Fibroblast of peridontal ligament (primary cell): Measurements from ENCODE around the gene C22orf39.

Experiments used
- DNase-seq: peaks from one replicate; pipeline ENCODE4 v3.0.0-alpha.2; 2010; ENCODE audit errors: extremely low read depth

C22orf39 gene

GRCh38 chr22:19447330-19448075 lies at the start of gene C22orf39:
C22orf39 (minus strand) TSS chr22:19447711; CDS start chr22:19447688, 23 bp downstream.
- peak; percentile 92 for DNase-seq

GRCh38 chr22:19497245-19497644 lies 49.7 kb upstream of the C22orf39 start:
- DNase-seq, result peak; percentile 75

- no peak for DNase-seq
Measured at GRCh38 chr22:19496324-19496630, 48.8 kb upstream of the C22orf39 start.

- peak; percentile 49 for DNase-seq
Measured at GRCh38 chr22:19495562-19496323, 48.2 kb upstream of the C22orf39 start.

- no peak for DNase-seq
Measured at GRCh38 chr22:19494676-19495173, 47.2 kb upstream of the C22orf39 start.

- no peak for DNase-seq
Measured at GRCh38 chr22:19494001-19494560, 46.6 kb upstream of the C22orf39 start.

- DNase-seq, result no peak
Measured at GRCh38 chr22:19492504-19493174, 45.1 kb upstream of the C22orf39 start.

GRCh38 chr22:19490628-19491230 lies 43.2 kb upstream of the C22orf39 start:
- DNase-seq, result no peak

GRCh38 chr22:19488884-19489843 lies 41.7 kb upstream of the C22orf39 start:
- DNase-seq, result peak; percentile 63

GRCh38 chr22:19488285-19488684 lies 40.8 kb upstream of the C22orf39 start:
- DNase-seq, result no peak

- no peak for DNase-seq
Measured at GRCh38 chr22:19483481-19484244, 36.2 kb upstream of the C22orf39 start.

- no peak for DNase-seq
Measured at GRCh38 chr22:19482297-19482696, 34.8 kb upstream of the C22orf39 start.

- DNase-seq, result no peak
Measured at GRCh38 chr22:19480789-19481188, 33.3 kb upstream of the C22orf39 start.

- DNase-seq, result no peak
Measured at GRCh38 chr22:19480173-19480568, 32.7 kb upstream of the C22orf39 start.

GRCh38 chr22:19479355-19480172 lies 32.1 kb upstream of the C22orf39 start, which contains the start of gene CDC45:
CDC45 (plus strand) TSS chr22:19479920; CDS start chr22:19479969, 49 bp downstream.
- DNase-seq, result peak; percentile 99

GRCh38 chr22:19478901-19479354 lies 31.4 kb upstream of the C22orf39 start, which contains the start of gene UFD1:
UFD1 (minus strand) TSS chr22:19479193; CDS start chr22:19479085, 108 bp downstream.
- no peak for DNase-seq

GRCh38 chr22:19478045-19478900 lies 30.8 kb upstream of the C22orf39 start:
- DNase-seq, result peak; percentile 20
